H9 (cell line): ENCODE results near the gene PEG3. TPM values are rescaled to one million over a fixed set of nuclear protein-coding genes. Genes with fewer than 3 reads are reported as not detected.
"Not testable (repeated sequence)": the region's sequence is repeated elsewhere in the genome, so short reads cannot be mapped to it uniquely, and the experiment has no call there.

Source experiments
- DNase-seq: peaks from one replicate; pipeline ENCODE4 v3.0.0-alpha.2; 2017
- H2AFZ ChIP-seq: one replicate; pipeline ENCODE4 v1.6.1; 2013; ENCODE audit warnings: mild to moderate bottlenecking, low read length, control low read depth, moderate library complexity
- H2AK5ac ChIP-seq: 2 replicates; pipeline ENCODE4 v1.6.1; 2013; ENCODE audit warnings: low read length, control low read depth, mixed read lengths; ENCODE audit not compliant: insufficient read length
- H2BK120ac ChIP-seq: one replicate; pipeline ENCODE4 v1.6.1; 2013; ENCODE audit warnings: low read depth, mild to moderate bottlenecking, low read length, control low read depth, inconsistent platforms; ENCODE audit not compliant: poor library complexity, severe bottlenecking
- H2BK12ac ChIP-seq: 2 replicates; pipeline ENCODE4 v1.6.1; 2013; ENCODE audit warnings: low read length, control low read depth, mixed read lengths, low read depth; ENCODE audit not compliant: insufficient read length
- H2BK15ac ChIP-seq: 2 replicates; pipeline ENCODE4 v1.6.1; 2013; ENCODE audit warnings: low read depth, low read length, control low read depth
- H2BK20ac ChIP-seq: one replicate; pipeline ENCODE4 v1.6.1; 2013; ENCODE audit warnings: low read depth, mild to moderate bottlenecking, low read length, control low read depth, inconsistent platforms; ENCODE audit not compliant: poor library complexity, severe bottlenecking
- H2BK5ac ChIP-seq: 2 replicates; pipeline ENCODE4 v1.6.1; 2013; ENCODE audit warnings: low read length, control low read depth, mixed read lengths; ENCODE audit not compliant: insufficient read length
- H3K14ac ChIP-seq: 2 replicates; pipeline ENCODE4 v1.6.1; 2013; ENCODE audit warnings: low read length, control low read depth; ENCODE audit not compliant: insufficient read depth
- H3K18ac ChIP-seq: 2 replicates; pipeline ENCODE4 v1.6.1; 2013; ENCODE audit warnings: low read depth, mild to moderate bottlenecking, mixed read lengths, low read length, control low read depth; ENCODE audit not compliant: insufficient read length
- H3K23ac ChIP-seq: 2 replicates; pipeline ENCODE4 v1.6.1; 2013; ENCODE audit warnings: low read length, control low read depth, mixed read lengths, low read depth; ENCODE audit not compliant: insufficient read length
- H3K23me2 ChIP-seq: 2 replicates; pipeline ENCODE4 v1.6.1; 2013; ENCODE audit warnings: low read depth, mild to moderate bottlenecking, mixed read lengths, low read length, control low read depth; ENCODE audit not compliant: insufficient read length, poor library complexity, severe bottlenecking
- H3K27ac ChIP-seq: 2 replicates; pipeline ENCODE4 v1.5.1; 2013; ENCODE audit warnings: low read length, control low read depth, mixed read lengths, low read depth; ENCODE audit not compliant: insufficient read length
- H3K27me3 ChIP-seq: 2 replicates; pipeline ENCODE4 v1.6.1; 2013; ENCODE audit warnings: low read length, control low read depth, inconsistent platforms; ENCODE audit not compliant: insufficient read depth
- H3K4ac ChIP-seq: 2 replicates; pipeline ENCODE4 v1.6.1; 2013; ENCODE audit warnings: low read depth, mild to moderate bottlenecking, control low read depth, inconsistent platforms, low read length, moderate library complexity
- H3K4me1 ChIP-seq: 2 replicates; pipeline ENCODE4 v1.6.1; 2013; ENCODE audit warnings: low read length, control low read depth, inconsistent platforms; ENCODE audit not compliant: insufficient read depth
- H3K4me2 ChIP-seq: 2 replicates; pipeline ENCODE4 v1.6.1; 2013; ENCODE audit warnings: low read length, control low read depth, mixed read lengths; ENCODE audit not compliant: insufficient read length, insufficient read depth
- H3K56ac ChIP-seq: 2 replicates; pipeline ENCODE4 v1.6.1; 2013; ENCODE audit warnings: low read depth, mild to moderate bottlenecking, mixed read lengths, low read length, control low read depth; ENCODE audit not compliant: insufficient read length
- H3K79me1 ChIP-seq: 2 replicates; pipeline ENCODE4 v1.6.1; 2013; ENCODE audit warnings: low read depth, mild to moderate bottlenecking, moderate library complexity, low read length, control low read depth, inconsistent platforms; ENCODE audit not compliant: insufficient read depth, poor library complexity, severe bottlenecking
- H3K79me2 ChIP-seq: 2 replicates; pipeline ENCODE4 v1.6.1; 2013; ENCODE audit warnings: low read length, control low read depth, inconsistent platforms; ENCODE audit not compliant: insufficient read depth
- H3K9ac ChIP-seq: 2 replicates; pipeline ENCODE4 v1.6.1; 2013; ENCODE audit warnings: low read length, control low read depth, mixed read lengths; ENCODE audit not compliant: insufficient read length; ENCODE audit errors: extremely low read depth
- H3K9me3 ChIP-seq: one replicate; pipeline ENCODE4 v1.6.1; 2013; ENCODE audit warnings: low read depth, low read length, inconsistent platforms; ENCODE audit not compliant: control insufficient read depth
- H3T11ph ChIP-seq: one replicate; pipeline ENCODE4 v1.6.1; 2013; ENCODE audit warnings: mild to moderate bottlenecking, low read length, control low read depth, inconsistent platforms
- H4K20me1 ChIP-seq: one replicate; pipeline ENCODE4 v1.6.1; 2013; ENCODE audit not compliant: control insufficient read depth, insufficient read length, insufficient read depth
- H4K5ac ChIP-seq: 2 replicates; pipeline ENCODE4 v1.6.1; 2013; ENCODE audit warnings: low read depth, mild to moderate bottlenecking, mixed read lengths, low read length, control low read depth; ENCODE audit not compliant: insufficient read length
- H4K8ac ChIP-seq: replicated peaks from 2 replicates; pipeline ENCODE4 v1.6.1; 2013; ENCODE audit warnings: low read length, control low read depth, mixed read lengths, low read depth; ENCODE audit not compliant: insufficient read length
- H4K91ac ChIP-seq: 2 replicates; pipeline ENCODE4 v1.6.1; 2013; ENCODE audit warnings: low read depth, mild to moderate bottlenecking, moderate library complexity, mixed read lengths, low read length, control low read depth; ENCODE audit not compliant: insufficient read length
- H3K27ac Mint-ChIP-seq, 3 experiments: 2 replicates in 2 of 3; 3 replicates in 1 of 3; pipeline ENCODE4 v1.8.0; 2020 to 2021; ENCODE audit warnings: mixed read lengths in 3 of 3, mild to moderate bottlenecking in 1 of 3, moderate library complexity in 1 of 3
- H3K27me3 Mint-ChIP-seq: 2 replicates; pipeline ENCODE4 v1.8.0; 2021; ENCODE audit warnings: low read depth, mild to moderate bottlenecking, moderate library complexity, mixed read lengths
- H3K36me3 Mint-ChIP-seq, 3 experiments: 2 replicates in 2 of 3; 3 replicates in 1 of 3; pipeline ENCODE4 v1.8.0; 2020 to 2021; ENCODE audit warnings: low read depth in 3 of 3, mixed read lengths in 3 of 3; ENCODE audit not compliant: insufficient read depth in 1 of 3
- H3K4me1 Mint-ChIP-seq, 2 experiments: 2 replicates each; pipeline ENCODE4 v1.8.0; 2020; ENCODE audit warnings: mixed read lengths in 2 of 2
- H3K4me3 Mint-ChIP-seq, 2 experiments: 2 replicates in 1 of 2; 3 replicates in 1 of 2; pipeline ENCODE4 v1.8.0; 2020 to 2021; ENCODE audit warnings: mild to moderate bottlenecking in 2 of 2, mixed read lengths in 2 of 2, moderate library complexity in 1 of 2
- H3K9me3 Mint-ChIP-seq, 2 experiments: 2 replicates in 1 of 2; 3 replicates in 1 of 2; pipeline ENCODE4 v1.8.0; 2020; ENCODE audit warnings: mild to moderate bottlenecking in 2 of 2, mixed read lengths in 2 of 2, moderate library complexity in 1 of 2
- CTCF ChIP-seq: fragments of 200-600 bp; sonication (generic); conservative IDR thresholded peaks from 3 replicates; pipeline ENCODE4 v1.8.0; 2021; ENCODE audit warnings: antibody characterized with exemption, mild to moderate bottlenecking
- whole genome bisulfite sequencing: extraction: QIAGEN DNeasy Blood & Tissue Kit; methylation state at CpG from one replicate; pipeline ENCODE4 v1.1.7; 2013; ENCODE audit warnings: missing lambda C conversion rate, low lambda C conversion rate, mixed read lengths; ENCODE audit not compliant: insufficient read length; ENCODE audit errors: extremely low coverage; 5-methylcytosine and 5-hydroxymethylcytosine counted together
- total RNA-seq: library from RNA; stranded (reverse); gene quantifications from 2 replicates; pipeline ENCODE4 v1.2.1, GENCODE V29; 2021

PEG3 gene
- total RNA-seq, 1 experiment from 2014 or later: not detected

GRCh38 chr19:56856822-56857221, 16.3 kb upstream of the PEG3 start:
- no peak for DNase-seq
- no peak overlapping the region for H3K4me3 Mint-ChIP-seq
- TF ChIP-seq CTCF: no peak
- Histone ChIP-seq H3K79me1 (no peaks in the 10 kb centered on the region), H3K27ac (no peak overlapping the region), H3K18ac (no peak overlapping the region), H4K91ac (no peak overlapping the region), H2BK120ac (no peak overlapping the region), H2AFZ (no peak overlapping the region), H3K4me1 (no peaks in the 10 kb centered on the region), H3K23ac (no peak overlapping the region), H3T11ph (no peak overlapping the region), H3K14ac (no peak overlapping the region), H3K9me3 (peaks cover 65% of the 10 kb centered on the region), H2BK5ac (no peak overlapping the region), H3K23me2 (no peaks in the 10 kb centered on the region), H3K4ac (no peak overlapping the region), H2BK20ac (no peak overlapping the region), H3K79me2 (no peaks in the 10 kb centered on the region), H3K4me2 (no peak overlapping the region), H3K9ac (no peak overlapping the region), H3K56ac (no peak overlapping the region), H3K27me3 (no peaks in the 10 kb centered on the region), H4K20me1 (no peaks in the 10 kb centered on the region), H2BK15ac (no peak overlapping the region), H4K5ac (no peak overlapping the region), H2BK12ac (no peak overlapping the region), H2AK5ac (no peak overlapping the region), H4K8ac (no peak overlapping the region)
- no peak overlapping the region for H3K27ac Mint-ChIP-seq
- peaks cover 0 to 35% (median 6%) of the 10 kb centered on the region in 3 experiments; a peak in 6 of 7 replicates for H3K36me3 Mint-ChIP-seq
- WGBS: no CpG with 5 or more reads among the region's 3 CpGs
- no peaks in the 10 kb centered on the region; the same call in 1 of the 2 replicates for H3K27me3 Mint-ChIP-seq
- no peaks in the 10 kb centered on the region for H3K4me1 Mint-ChIP-seq
- peaks cover 88 to 94% of the 10 kb centered on the region in 2 experiments for H3K9me3 Mint-ChIP-seq

GRCh38 chr19:56852361-56852760, 11.8 kb upstream of the PEG3 start:
- H3K9me3 ChIP-seq: peaks cover 59% of the 10 kb centered on the region
- no CpG with 5 or more reads among the region's 2 CpGs for WGBS

More at GRCh38 chr19:56852361-56852760, 11.8 kb upstream of the PEG3 start:
- not testable (repeated sequence) for H4K91ac ChIP-seq, H3K18ac ChIP-seq, H3K4me3 Mint-ChIP-seq, H3K4me1 ChIP-seq, H3K56ac ChIP-seq, H4K5ac ChIP-seq, H3K79me2 ChIP-seq, H2AFZ ChIP-seq, H3K23ac ChIP-seq, H4K8ac ChIP-seq, DNase-seq, H3K4ac ChIP-seq, H2BK20ac ChIP-seq, H2BK120ac ChIP-seq, H2BK5ac ChIP-seq, H3T11ph ChIP-seq, H3K79me1 ChIP-seq, H3K4me1 Mint-ChIP-seq, H3K27ac ChIP-seq, H2AK5ac ChIP-seq, H4K20me1 ChIP-seq, H3K9ac ChIP-seq, H3K23me2 ChIP-seq, H3K27me3 ChIP-seq, H3K14ac ChIP-seq, H2BK12ac ChIP-seq, H3K4me2 ChIP-seq, H2BK15ac ChIP-seq, H3K27me3 Mint-ChIP-seq, H3K27ac Mint-ChIP-seq
- peaks cover 92 to 96% of the 10 kb centered on the region in 2 experiments for H3K9me3 Mint-ChIP-seq
- H3K36me3 Mint-ChIP-seq: peaks cover 0 to 34% (median 7%) of the 10 kb centered on the region in 3 experiments; a peak in 6 of 7 replicates
